HEK293 (cell line): ENCODE measurements around the gene STAT3.

Source experiments
- CTCF ChIA-PET: fragments of 350-600 bp; formaldehyde crosslinking; extraction: SDS; loops from one replicate; lab custom pipeline; 2021; ENCODE audit warnings: antibody characterized with exemption; lab: Yijun Ruan, JAX
- POLR2A ChIA-PET: fragments of 300-600 bp; formaldehyde crosslinking; extraction: SDS; loops from one replicate; lab custom pipeline; 2020; ENCODE audit warnings: antibody characterized with exemption, inconsistent platforms; lab: Yijun Ruan, JAX
- H3K27ac ChIP-seq: fragments of 200-500 bp; sonication (Bioruptor generic); 2 replicates; pipeline ENCODE4 v1.5.1; 2014; ENCODE audit warnings: low read depth, low read length, control low read depth, inconsistent platforms; ENCODE audit errors: extremely low read depth
- H3K36me3 ChIP-seq, 2 experiments: fragments of 200-500 bp in 1 of 2; sonication (Bioruptor generic) in 1 of 2; 1 replicate in 1 of 2; 2 replicates in 1 of 2; pipeline ENCODE4 v1.5.1; 2014 to 2017; ENCODE audit warnings: inconsistent platforms in 2 of 2, low read length in 2 of 2; ENCODE audit not compliant: control insufficient read depth in 2 of 2, insufficient read depth in 1 of 2
- H3K4me1 ChIP-seq: fragments of 200-500 bp; sonication (Bioruptor generic); 2 replicates; pipeline ENCODE4 v1.5.1; 2014; ENCODE audit warnings: mild to moderate bottlenecking, low read length, inconsistent platforms; ENCODE audit not compliant: control insufficient read depth, insufficient read depth
- H3K4me3 ChIP-seq: 2 replicates; pipeline ENCODE4 v1.5.1; 2011; ENCODE audit warnings: low read depth, mild to moderate bottlenecking, control low read depth, low read length, moderate library complexity
- H3K9me3 ChIP-seq: fragments of 200-500 bp; sonication (Bioruptor generic); 2 replicates; pipeline ENCODE4 v1.5.1; 2014; ENCODE audit warnings: low read depth, low read length, inconsistent platforms; ENCODE audit not compliant: control insufficient read depth, insufficient read depth
- GLI4 ChIP-seq: fragments of 450-650 bp; formaldehyde crosslinking; IDR thresholded peaks from 2 replicates; pipeline ENCODE4 v1.5.1; 2016; ENCODE audit warnings: missing biosample characterization, missing genetic modification characterization
- HOXC10 ChIP-seq: sonication (generic); formaldehyde crosslinking; IDR thresholded peaks from 2 replicates; pipeline ENCODE4 v1.8.1; 2023; ENCODE audit warnings: mild to moderate bottlenecking, missing genetic modification reagents
- HOXD13 ChIP-seq: sonication (generic); formaldehyde crosslinking; IDR thresholded peaks from 2 replicates; pipeline ENCODE4 v1.8.0; 2022; ENCODE audit warnings: missing genetic modification reagents, borderline replicate concordance
- KLF1 ChIP-seq: fragments of 450-650 bp; formaldehyde crosslinking; IDR thresholded peaks from 2 replicates; pipeline ENCODE4 v1.5.1; 2016; ENCODE audit warnings: missing biosample characterization, missing genetic modification characterization
- PRDM4 ChIP-seq: fragments of 450-650 bp; formaldehyde crosslinking; IDR thresholded peaks from 2 replicates; pipeline ENCODE4 v1.5.1; 2017; ENCODE audit warnings: missing biosample characterization, missing genetic modification characterization
- SP7 ChIP-seq: fragments of 450-650 bp; formaldehyde crosslinking; IDR thresholded peaks from 2 replicates; pipeline ENCODE4 v1.5.1; 2016; ENCODE audit warnings: missing biosample characterization, missing genetic modification characterization
- YY1 ChIP-seq: fragments of 450-650 bp; formaldehyde crosslinking; IDR thresholded peaks from 2 replicates; pipeline ENCODE4 v1.5.1; 2018; ENCODE audit warnings: missing biosample characterization, missing genetic modification characterization
- ZFP69B ChIP-seq: fragments of 450-650 bp; formaldehyde crosslinking; IDR thresholded peaks from 2 replicates; pipeline ENCODE4 v1.5.1; 2016; ENCODE audit warnings: missing biosample characterization, missing genetic modification characterization
- ZNF10 ChIP-seq: fragments of 450-650 bp; formaldehyde crosslinking; IDR thresholded peaks from 2 replicates; pipeline ENCODE4 v1.5.1; 2017; ENCODE audit warnings: missing biosample characterization, missing genetic modification characterization
- ZNF112 ChIP-seq: fragments of 450-650 bp; formaldehyde crosslinking; IDR thresholded peaks from 2 replicates; pipeline ENCODE4 v1.5.0; 2017; ENCODE audit warnings: missing biosample characterization, missing genetic modification characterization
- ZNF140 ChIP-seq: fragments of 450-650 bp; formaldehyde crosslinking; IDR thresholded peaks from 2 replicates; pipeline ENCODE4 v1.5.1; 2016; ENCODE audit warnings: missing biosample characterization, missing genetic modification characterization
- ZNF155 ChIP-seq: fragments of 450-650 bp; formaldehyde crosslinking; IDR thresholded peaks from 2 replicates; pipeline ENCODE4 v1.5.1; 2016; ENCODE audit warnings: missing biosample characterization, missing genetic modification characterization
- ZNF16 ChIP-seq: fragments of 450-650 bp; formaldehyde crosslinking; IDR thresholded peaks from 2 replicates; pipeline ENCODE4 v1.5.1; 2016; ENCODE audit warnings: low read depth, missing biosample characterization, missing genetic modification characterization
- ZNF169 ChIP-seq: fragments of 450-650 bp; formaldehyde crosslinking; IDR thresholded peaks from 2 replicates; pipeline ENCODE4 v1.5.1; 2016; ENCODE audit warnings: missing biosample characterization, missing genetic modification characterization
- ZNF280C ChIP-seq: fragments of 450-650 bp; formaldehyde crosslinking; IDR thresholded peaks from 2 replicates; pipeline ENCODE4 v1.5.1; 2016; ENCODE audit warnings: missing biosample characterization, missing genetic modification characterization
- ZNF521 ChIP-seq: fragments of 450-650 bp; formaldehyde crosslinking; IDR thresholded peaks from 2 replicates; pipeline ENCODE4 v1.5.1; 2017; ENCODE audit warnings: missing biosample characterization, mild to moderate bottlenecking, missing genetic modification characterization
- ZNF529 ChIP-seq: fragments of 450-650 bp; formaldehyde crosslinking; IDR thresholded peaks from 2 replicates; pipeline ENCODE4 v1.5.1; 2017; ENCODE audit warnings: missing genetic modification characterization, missing biosample characterization; ENCODE audit not compliant: insufficient replicate concordance
- ZNF621 ChIP-seq: fragments of 450-650 bp; formaldehyde crosslinking; IDR thresholded peaks from 2 replicates; pipeline ENCODE4 v1.5.1; 2017; ENCODE audit warnings: missing biosample characterization, missing genetic modification characterization
- ZNF76 ChIP-seq: fragments of 450-650 bp; formaldehyde crosslinking; IDR thresholded peaks from 2 replicates; pipeline ENCODE4; 2016; ENCODE audit warnings: low read depth, missing biosample characterization, missing genetic modification characterization, borderline replicate concordance
- TF ChIP-seq, protein P1 (sequence below): fragments of 450-650 bp; formaldehyde crosslinking; IDR thresholded peaks from 2 replicates; pipeline ENCODE4 v1.5.1; 2016; ENCODE audit warnings: missing biosample characterization, missing genetic modification characterization

The STAT3 gene

DNA sequence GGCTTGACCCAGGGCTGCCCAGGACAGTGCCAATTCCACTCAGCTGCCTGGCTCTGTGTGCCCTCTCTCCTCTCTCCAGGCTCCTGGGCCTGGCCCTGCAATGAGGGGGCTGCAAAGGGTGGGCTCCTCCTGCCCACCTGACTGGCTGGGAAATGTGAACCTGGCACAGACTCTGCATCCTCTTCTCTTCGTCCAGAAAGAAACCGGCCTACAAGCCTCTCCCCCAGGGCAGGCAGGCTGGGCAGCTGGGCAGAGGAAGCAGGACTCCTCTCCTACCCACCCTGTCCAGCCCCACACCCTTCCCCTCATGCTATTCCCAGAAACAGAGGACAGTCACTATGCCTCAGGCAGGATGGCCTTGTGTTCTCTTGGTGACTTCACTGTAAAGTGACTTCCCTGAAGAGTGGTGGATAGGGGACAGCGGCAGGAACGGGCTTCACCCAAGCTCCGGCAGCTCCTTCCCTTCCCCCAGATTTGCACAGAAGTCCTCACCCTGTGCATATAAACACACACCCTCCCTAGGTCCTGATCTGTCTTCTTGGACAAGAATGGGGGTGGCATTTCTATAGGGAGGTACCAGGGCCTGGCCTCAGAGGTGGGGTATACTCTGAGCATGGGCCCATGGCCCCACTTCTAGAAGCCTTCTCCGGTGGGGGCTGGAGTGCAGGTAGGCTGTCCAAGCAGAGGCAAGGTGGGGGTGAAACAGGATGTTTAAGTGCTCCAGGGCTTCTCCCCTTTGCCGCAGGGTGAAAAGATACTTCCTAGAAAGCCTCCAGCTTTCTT lies 104.8 kb downstream of the STAT3 start:
- H3K27ac ChIP-seq = no peak overlapping the region
- no peaks in the 10 kb centered on the region for H3K36me3 ChIP-seq
- H3K4me1 ChIP-seq = no peaks in the 10 kb centered on the region
- H3K4me3 ChIP-seq = no peak overlapping the region
- ChIA-PET CTCF (interaction anchor here (0.5 to 0.9 kb wide), 2 partner anchors 39 to 137 kb away, joined by 3 to 4 read pairs; no protein-coding TSS in a partner anchor), POLR2A (no interaction called here)
- no peaks in the 10 kb centered on the region for H3K9me3 ChIP-seq
- no peak for TF ChIP-seq HOXC10 (CRISPR knock-in tag)
- no peak for TF ChIP-seq KLF1 (tag by site-specific recombination)
- no peak for TF ChIP-seq YY1 (tag by site-specific recombination)
- TF ChIP-seq ZNF140 (tag by site-specific recombination) = no peak
- TF ChIP-seq, protein P1, sequence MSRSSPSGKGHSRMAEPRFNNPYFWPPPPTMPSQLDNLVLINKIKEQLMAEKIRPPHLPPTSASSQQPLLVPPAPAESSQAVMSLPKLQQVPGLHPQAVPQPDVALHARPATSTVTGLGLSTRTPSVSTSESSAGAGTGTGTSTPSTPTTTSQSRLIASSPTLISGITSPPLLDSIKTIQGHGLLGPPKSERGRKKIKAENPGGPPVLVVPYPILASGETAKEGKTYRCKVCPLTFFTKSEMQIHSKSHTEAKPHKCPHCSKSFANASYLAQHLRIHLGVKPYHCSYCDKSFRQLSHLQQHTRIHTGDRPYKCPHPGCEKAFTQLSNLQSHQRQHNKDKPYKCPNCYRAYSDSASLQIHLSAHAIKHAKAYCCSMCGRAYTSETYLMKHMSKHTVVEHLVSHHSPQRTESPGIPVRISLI (tag by site-specific recombination) = no peak
- TF ChIP-seq GLI4 (tag by site-specific recombination) = no peak
- TF ChIP-seq ZNF76 (tag by site-specific recombination) = no peak
- TF ChIP-seq ZNF112 = no peak

- no peak overlapping the region for H3K27ac ChIP-seq
- ChIA-PET POLR2A (no interaction called here), CTCF (interaction anchor here (0.9 to 1.5 kb wide), 2 partner anchors 31 to 40 kb away, joined by 3 to 7 read pairs; no protein-coding TSS in a partner anchor)
- no peaks in the 10 kb centered on the region for H3K9me3 ChIP-seq
- TF ChIP-seq HOXD13 (CRISPR knock-in tag) (no peak), ZNF140 (tag by site-specific recombination) (no peak), ZNF521 (tag by site-specific recombination) (no peak), ZNF10 (no peak), SP7 (tag by site-specific recombination) (no peak), ZFP69B (no peak), ZNF621 (tag by site-specific recombination) (no peak), PRDM4 (tag by site-specific recombination) (no peak), YY1 (tag by site-specific recombination) (no peak), ZNF280C (no peak), ZNF529 (tag by site-specific recombination) (no peak), ZNF16 (tag by site-specific recombination) (no peak), ZNF169 (tag by site-specific recombination) (no peak), ZNF76 (tag by site-specific recombination) (no peak), ZNF155 (tag by site-specific recombination) (no peak)
- H3K4me1 ChIP-seq = no peaks in the 10 kb centered on the region
- no peak overlapping the region for H3K4me3 ChIP-seq
- no peaks in the 10 kb centered on the region for H3K36me3 ChIP-seq
These were observed 105.7 kb downstream of the STAT3 start for GRCh38 chr17:42282478-42283080.
